GM20000 (cell line): ENCODE results near the gene CASP14.
"Not testable (repeated sequence)": the region's sequence is repeated elsewhere in the genome, so short reads cannot be mapped to it uniquely, and the experiment has no call there.

Source experiments
- DNase-seq: peaks from one replicate; pipeline ENCODE4 v3.0.0; 2012; ENCODE audit warnings: low spot score
- TF ChIP-seq, protein P1 (sequence below): IDR thresholded peaks from 2 replicates; pipeline ENCODE4 v1.5.1; 2012; ENCODE audit warnings: mild to moderate bottlenecking, control low read depth; ENCODE audit errors: extremely low read depth, missing control alignments

Gene CASP14

DNA sequence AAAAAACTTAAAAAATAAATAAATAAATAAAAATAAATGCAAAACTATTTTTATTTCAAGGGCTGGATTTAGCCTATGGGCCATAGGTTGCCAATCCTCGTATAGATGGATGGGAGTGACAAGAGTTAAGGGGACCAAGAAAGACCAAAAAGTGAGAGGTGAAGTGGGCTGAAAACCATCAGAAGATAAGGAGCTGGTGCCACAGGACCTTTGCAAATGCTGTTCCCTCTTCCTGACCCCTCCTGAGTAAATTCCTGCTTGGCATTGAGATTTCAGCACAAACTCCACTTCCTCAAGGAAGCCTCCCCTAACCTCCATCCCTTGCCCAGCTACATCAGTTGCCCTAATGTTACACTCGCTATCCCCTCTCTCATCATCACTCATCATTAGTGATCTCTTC lies 43.7 kb downstream of the CASP14 start:
- DNase-seq = no peak
- TF ChIP-seq, protein P1, sequence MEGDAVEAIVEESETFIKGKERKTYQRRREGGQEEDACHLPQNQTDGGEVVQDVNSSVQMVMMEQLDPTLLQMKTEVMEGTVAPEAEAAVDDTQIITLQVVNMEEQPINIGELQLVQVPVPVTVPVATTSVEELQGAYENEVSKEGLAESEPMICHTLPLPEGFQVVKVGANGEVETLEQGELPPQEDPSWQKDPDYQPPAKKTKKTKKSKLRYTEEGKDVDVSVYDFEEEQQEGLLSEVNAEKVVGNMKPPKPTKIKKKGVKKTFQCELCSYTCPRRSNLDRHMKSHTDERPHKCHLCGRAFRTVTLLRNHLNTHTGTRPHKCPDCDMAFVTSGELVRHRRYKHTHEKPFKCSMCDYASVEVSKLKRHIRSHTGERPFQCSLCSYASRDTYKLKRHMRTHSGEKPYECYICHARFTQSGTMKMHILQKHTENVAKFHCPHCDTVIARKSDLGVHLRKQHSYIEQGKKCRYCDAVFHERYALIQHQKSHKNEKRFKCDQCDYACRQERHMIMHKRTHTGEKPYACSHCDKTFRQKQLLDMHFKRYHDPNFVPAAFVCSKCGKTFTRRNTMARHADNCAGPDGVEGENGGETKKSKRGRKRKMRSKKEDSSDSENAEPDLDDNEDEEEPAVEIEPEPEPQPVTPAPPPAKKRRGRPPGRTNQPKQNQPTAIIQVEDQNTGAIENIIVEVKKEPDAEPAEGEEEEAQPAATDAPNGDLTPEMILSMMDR = no peak

DNA sequence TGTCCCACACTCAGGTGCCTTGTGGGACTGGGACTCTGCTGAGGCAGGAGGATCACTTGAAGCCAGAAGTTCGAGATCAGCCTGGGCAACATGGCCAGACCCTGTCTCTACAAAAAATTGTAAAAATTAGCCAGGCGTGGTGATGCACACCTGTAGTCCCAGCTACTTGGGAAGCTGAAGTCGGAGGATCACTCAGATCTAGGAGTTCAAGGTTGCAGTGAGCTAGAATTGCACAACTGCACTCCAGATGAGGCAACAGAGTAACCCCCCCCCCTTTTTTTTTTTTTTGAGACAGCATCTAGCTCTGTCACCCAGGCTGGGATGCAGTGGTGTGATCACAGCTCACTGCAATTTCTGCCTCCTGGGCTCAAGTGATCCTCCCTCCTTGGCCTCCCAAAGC lies 46.9 kb downstream of the CASP14 start:
- TF ChIP-seq, protein P1 = no peak
- DNase-seq = no peak

DNA sequence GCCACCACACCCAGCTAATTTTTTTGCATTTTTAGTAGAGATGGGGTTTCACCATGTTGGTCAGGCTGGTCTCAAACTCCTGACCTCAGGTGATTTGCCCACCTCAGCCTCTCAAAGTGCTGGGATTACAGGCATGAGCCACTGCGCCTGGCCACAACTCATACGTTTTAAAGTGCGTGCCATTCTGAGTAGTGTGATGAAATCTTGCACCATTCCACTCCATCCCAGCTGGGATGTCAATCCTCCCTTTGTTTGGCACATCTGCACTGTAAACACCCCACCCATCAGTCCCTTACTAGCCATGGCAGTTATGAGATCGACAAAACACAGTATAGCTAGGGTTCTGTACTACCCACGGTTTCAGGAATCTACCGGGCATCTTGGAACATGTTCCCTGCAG lies 48.7 kb downstream of the CASP14 start:
- not testable (repeated sequence) for DNase-seq

DNA sequence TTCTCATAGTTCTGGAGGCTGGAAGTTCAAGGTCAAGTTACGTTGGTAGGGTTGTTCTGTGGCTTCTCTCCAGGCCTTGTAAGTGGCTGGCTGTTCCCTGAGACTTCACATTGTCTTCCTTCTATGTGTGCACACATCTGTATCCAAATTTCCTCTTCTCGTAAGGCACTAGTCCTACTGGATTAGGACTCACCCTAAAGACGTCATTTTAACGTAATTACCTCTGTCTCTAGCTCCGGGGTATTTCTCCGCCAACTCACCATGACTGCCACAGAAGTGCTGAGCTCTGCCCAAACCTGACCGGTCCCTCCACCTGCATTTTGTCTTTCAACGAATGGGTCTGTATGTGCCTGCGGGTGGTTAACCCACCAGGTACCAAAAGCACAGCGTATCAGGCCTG lies 49.2 kb downstream of the CASP14 start:
- TF ChIP-seq, protein P1 = no peak
- DNase-seq = no peak

DNA sequence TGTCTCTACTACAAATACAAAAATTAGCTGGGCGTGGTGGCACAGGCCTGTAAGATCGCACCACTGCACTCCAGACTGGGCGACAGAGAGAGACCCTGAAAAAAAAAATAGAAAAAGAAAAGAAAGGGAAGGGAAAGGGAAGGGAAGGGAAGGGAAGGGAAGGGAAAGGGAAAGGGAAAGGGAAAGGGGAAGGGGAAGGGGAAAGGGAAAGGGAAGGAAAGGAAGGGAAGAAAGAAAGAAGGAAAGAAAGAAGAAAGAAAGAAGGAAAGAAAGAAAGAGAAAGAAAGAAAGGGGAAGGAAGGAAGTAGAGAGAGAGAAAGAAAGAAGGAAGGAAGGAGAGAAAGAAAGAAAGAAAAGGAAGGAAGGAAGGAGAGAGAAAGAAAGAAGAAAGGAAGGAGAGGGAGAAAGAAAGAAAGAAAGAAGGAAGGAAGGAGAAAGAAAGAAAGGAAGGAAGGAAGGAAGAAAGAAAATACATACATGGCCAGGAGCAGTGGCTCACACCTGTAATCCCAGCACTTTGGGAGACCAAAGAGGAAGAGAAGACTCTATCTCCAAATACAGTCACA lies 49.8 kb downstream of the CASP14 start:
- DNase-seq = no peak
- TF ChIP-seq, protein P1 = no peak

DNA sequence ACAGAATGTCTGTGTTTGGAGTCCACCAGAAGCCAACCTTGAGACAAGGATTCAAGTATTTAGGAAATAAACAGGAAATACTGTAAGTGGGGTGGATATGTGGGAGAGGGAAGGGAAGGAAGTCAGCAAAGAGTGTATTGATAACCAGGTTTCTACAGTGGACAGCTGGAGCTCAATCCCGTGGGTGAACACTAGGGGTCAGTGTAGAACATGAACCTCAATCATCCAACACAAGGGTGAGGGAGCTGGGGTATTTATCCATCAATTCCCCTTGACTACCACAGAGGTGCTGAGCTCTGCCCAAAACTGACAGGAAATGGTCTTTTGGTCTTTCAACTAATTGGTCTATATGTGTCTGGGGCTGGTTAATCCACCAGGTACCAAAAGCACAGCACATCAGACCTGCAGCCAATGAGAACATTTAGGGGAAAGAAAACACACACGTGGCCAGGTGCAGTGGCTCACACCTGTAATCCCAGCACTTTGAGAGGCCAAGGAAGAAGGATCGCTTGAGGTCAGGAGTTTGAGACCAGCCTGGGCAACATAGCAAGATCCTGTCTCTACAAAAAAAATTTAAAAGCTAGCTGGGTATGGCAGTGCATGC lies 52.3 kb downstream of the CASP14 start:
- TF ChIP-seq, protein P1 = peak; percentile 35

DNA sequence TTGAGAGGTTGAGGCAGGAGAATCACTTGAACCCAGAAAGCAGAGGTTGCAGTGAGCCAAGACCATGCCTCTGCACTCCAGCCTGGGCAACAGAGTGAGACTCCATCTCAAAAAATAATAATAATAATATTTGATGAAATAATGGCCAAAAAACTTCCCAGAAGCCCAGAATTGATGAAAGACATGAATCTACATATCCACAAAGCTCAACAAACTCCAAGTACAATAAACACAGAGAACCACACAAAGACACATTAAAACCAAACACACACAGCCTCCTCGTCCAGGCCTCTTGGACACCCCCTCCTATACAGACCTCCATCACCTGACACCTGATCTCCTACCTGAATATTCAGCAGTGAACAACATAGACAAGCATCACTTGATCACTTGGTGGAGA lies 54.7 kb downstream of the CASP14 start:
- TF ChIP-seq, protein P1 = no peak
- DNase-seq = no peak

More for the DNA sequence above, 52.3 kb downstream of the CASP14 start:
- peak; percentile 60 for DNase-seq

DNA sequence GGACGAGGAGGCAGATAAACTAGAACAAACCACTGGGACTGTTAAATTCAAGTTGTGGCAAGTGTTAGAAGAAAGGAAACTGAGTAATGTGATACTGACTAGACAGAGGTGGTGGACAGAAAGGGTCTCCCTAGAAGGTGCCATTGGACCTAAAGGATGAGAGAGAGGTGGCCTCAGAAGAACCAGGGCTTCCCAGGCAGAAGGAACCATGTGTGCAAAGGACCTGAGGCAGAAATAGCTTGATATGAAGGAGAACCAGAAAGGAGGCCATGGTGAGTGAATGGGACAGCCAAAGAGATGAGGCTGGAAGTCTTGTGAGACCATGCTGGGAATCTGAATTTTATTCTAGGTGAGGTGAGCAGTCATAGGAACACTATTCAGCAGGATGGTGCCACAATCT lies 55.1 kb downstream of the CASP14 start:
- DNase-seq = no peak
- TF ChIP-seq, protein P1 = no peak
